Ovary (tissue), 9 donors: Measurements from ENCODE around the gene PTPRA. TPM values are rescaled to one million over a fixed set of nuclear protein-coding genes. Genes with fewer than 3 reads are reported as not detected.

ENCODE experiments used
- DNase-seq, 5 donors: peaks; one replicate each; pipeline ENCODE4 v3.0.0-alpha.2; 2019 to 2020
- H3K27ac ChIP-seq, 2 donors: fragments of 200-600 bp; one replicate each; pipeline versions ENCODE4 v1.5.1 to v1.8.0; 2019 to 2022
- H3K27me3 ChIP-seq: fragments of 200-600 bp; one replicate; pipeline ENCODE4 v1.8.0; 2022
- H3K36me3 ChIP-seq: fragments of 200-600 bp; sonication (generic); one replicate; pipeline ENCODE4 v1.5.1; 2019
- H3K4me1 ChIP-seq: one replicate; pipeline ENCODE4 v1.8.1; 2013; ENCODE audit warnings: mild to moderate bottlenecking, moderate library complexity; ENCODE audit not compliant: insufficient read depth
- H3K4me3 ChIP-seq: fragments of 200-600 bp; sonication (generic); one replicate; pipeline ENCODE4 v1.5.1; 2017
- H3K9me3 ChIP-seq, 2 donors: fragments of 200-600 bp in 1 of 2; sonication (generic) in 1 of 2; one replicate each; pipeline versions ENCODE4 v1.5.1 to v1.8.1; 2013 to 2019; ENCODE audit warnings: mild to moderate bottlenecking in 1 of 2, moderate library complexity in 1 of 2
- CTCF ChIP-seq, 3 donors: fragments of 450-650 bp in 2 of 3; fragments of 200-600 bp in 1 of 3; IDR thresholded peaks; one replicate each; pipeline versions ENCODE4 v1.5.1 to v1.8.0; 2016 to 2022; ENCODE audit warnings: antibody characterized with exemption in 3 of 3, mild to moderate bottlenecking in 1 of 3
- EP300 ChIP-seq: sonication (generic); formaldehyde crosslinking; IDR thresholded peaks from one replicate; pipeline ENCODE4 v1.6.1; 2017; ENCODE audit warnings: antibody characterized with exemption
- POLR2A ChIP-seq: fragments of 450-650 bp; IDR thresholded peaks from one replicate; pipeline ENCODE4 v1.6.1; 2017; ENCODE audit warnings: antibody characterized with exemption, mild to moderate bottlenecking, moderate library complexity
- WGBS, 3 donors: extraction: QIAGEN DNeasy Blood & Tissue Kit in 1 of 3; methylation state at CpG; one replicate each; pipeline versions ENCODE4 v1.1.5 to v1.1.7; 2013 to 2017; 5-methylcytosine and 5-hydroxymethylcytosine counted together
- intact Hi-C, 4 donors: fragments of 100-400 bp; cut with DNase I; formaldehyde crosslinking; loops; one replicate each; pipeline versions ENCODE4 v1.11.0 to v1.15.1; 2022 to 2023
- polyA plus RNA-seq, 2 donors: library from polyadenylated mRNA; stranded (reverse); fragments of 200-250 nt in 1 of 2; fragments of 350-450 nt in 1 of 2; fragmentation: Illumina TruSeq in 1 of 2; extraction: RNeasy Lipid Tissue Mini Kit (QIAGEN cat#74804) in 1 of 2; gene quantifications; one replicate each; pipeline ENCODE4 v1.2.3, GENCODE V29; 2013 to 2014
- total RNA-seq, 7 donors: library from RNA; depleted of rRNA in 2 of 7; stranded (reverse); fragments of >200 nt in 2 of 7; fragmentation: NEBNext Ultra II Directional in 3 of 7; extraction: Animal tissue kit (Norgen Biotek cat#: 25700) in 3 of 7; gene quantifications; one replicate each; pipeline versions ENCODE4 v1.1.0 to v1.2.4, GENCODE V29; 2016 to 2023
- donor health status: DM: no; HTN: no; CAD: no; lungs with moderate emphysema.
- donor health status: DM: no; HTN: no; CAD: no.
- donor health status: Bipolar disorder and iron deficiency.
- donor health status: DM: yes; HTN: yes; CAD: no.
- donor health status: DM: no; HTN: no; CAD: no.
- donor health status: DM: yes; HTN: yes; CAD: no.

Gene PTPRA
- total and polyA plus RNA-seq, 9 donors = 40.7 to 178 (median 71.8) TPM

GRCh38 chr20:3080939-3081388 lies 207.7 kb downstream of the PTPRA start:
- no peak for TF ChIP-seq EP300
- no peak for TF ChIP-seq POLR2A
- TF ChIP-seq CTCF (IDR thresholded peaks at IDR 0.05) = no peak
- WGBS, 3 donors = 9 to 18% (median 12%) methylated on average over 6 of the region's 6 CpGs
- DNase-seq = peak in 4 of 5 donors; percentile 57 to 85 (median 63)

GRCh38 chr20:3081641-3082040 lies 208.4 kb downstream of the PTPRA start:
- no peak for DNase-seq
- Histone ChIP-seq H3K27ac (no peak overlapping the region), H3K27me3 (no peaks in the 10 kb centered on the region), H3K4me3 (no peak overlapping the region), H3K36me3 (no peaks in the 10 kb centered on the region), H3K4me1 (peaks cover 8% of the 10 kb centered on the region), H3K9me3 (no peaks in the 10 kb centered on the region)
- intact Hi-C loops = no loop called here
- TF ChIP-seq POLR2A = no peak
- TF ChIP-seq CTCF (IDR thresholded peaks at IDR 0.05) = no peak
- no peak for TF ChIP-seq EP300
- 92 to 95% (median 93%) methylated on average over 11 of the region's 11 CpGs for WGBS, 3 donors

More at GRCh38 chr20:3080939-3081388, 207.7 kb downstream of the PTPRA start:
- Histone ChIP-seq H3K4me1 (peaks cover 8% of the 10 kb centered on the region), H3K36me3 (no peaks in the 10 kb centered on the region), H3K27me3 (no peaks in the 10 kb centered on the region), H3K27ac (no peak overlapping the region), H3K9me3 (no peaks in the 10 kb centered on the region), H3K4me3 (no peak overlapping the region)
- intact Hi-C loops = no loop called here

GRCh38 chr20:3082306-3082951 lies 209.1 kb downstream of the PTPRA start:
- Histone ChIP-seq H3K4me1 (peaks cover 8% of the 10 kb centered on the region), H3K4me3 (no peak overlapping the region), H3K9me3 (no peaks in the 10 kb centered on the region), H3K36me3 (no peaks in the 10 kb centered on the region), H3K27ac (no peak overlapping the region), H3K27me3 (no peaks in the 10 kb centered on the region)
- DNase-seq = no peak
- intact Hi-C loops = no loop called here
- 4 to 9% (median 6%) methylated on average over 41 to 71 of the region's 71 CpGs for WGBS, 3 donors
- TF ChIP-seq POLR2A = no peak
- TF ChIP-seq CTCF (IDR thresholded peaks at IDR 0.05) = no peak
- no peak for TF ChIP-seq EP300

- no peaks in the 10 kb centered on the region for H3K9me3 ChIP-seq
- no peak overlapping the region for H3K27ac ChIP-seq
- no peaks in the 10 kb centered on the region for H3K27me3 ChIP-seq
- DNase-seq = no peak
- TF ChIP-seq EP300 = no peak
- H3K4me1 ChIP-seq = peaks cover 8% of the 10 kb centered on the region
- WGBS, 3 donors = 16 to 20% (median 20%) methylated on average over 75 to 76 of the region's 76 CpGs
- intact Hi-C loops = no loop called here
- no peak overlapping the region for H3K4me3 ChIP-seq
- no peaks in the 10 kb centered on the region for H3K36me3 ChIP-seq
Measured at GRCh38 chr20:3082955-3083952, 210.0 kb downstream of the PTPRA start.
